Measurements from ENCODE around the gene CUX1.

DNA sequence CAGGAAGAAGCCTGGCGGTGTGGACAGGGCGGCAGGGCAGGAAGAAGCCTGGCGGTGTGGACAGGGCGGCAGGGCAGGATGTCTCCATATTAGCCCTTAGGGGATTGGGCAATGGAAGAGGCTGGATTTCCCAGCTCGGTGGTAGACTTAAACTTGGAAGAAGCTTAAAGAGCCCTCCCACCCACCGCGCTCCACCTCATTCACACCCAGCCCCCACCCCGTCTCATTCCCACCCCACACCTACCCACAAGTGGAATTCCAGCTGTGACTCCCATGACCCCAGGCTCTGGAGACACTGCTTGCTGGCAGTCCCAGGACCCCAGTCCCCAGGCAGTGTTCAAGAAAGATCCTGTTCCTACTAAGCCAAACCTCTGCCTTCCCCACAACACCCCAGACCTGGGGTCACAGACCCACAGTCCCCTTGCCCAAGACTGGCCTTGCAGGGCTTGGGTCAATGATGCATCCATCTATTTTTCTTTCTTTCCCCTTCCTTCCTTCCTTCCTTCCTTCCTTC is 504.8 kb downstream of the CUX1 start:
- no peak for TF ChIP-seq EZH2phosphoT487 (IDR thresholded peaks at IDR 0.05; ENCODE audit: low read length)
- TF ChIP-seq, protein P1, sequence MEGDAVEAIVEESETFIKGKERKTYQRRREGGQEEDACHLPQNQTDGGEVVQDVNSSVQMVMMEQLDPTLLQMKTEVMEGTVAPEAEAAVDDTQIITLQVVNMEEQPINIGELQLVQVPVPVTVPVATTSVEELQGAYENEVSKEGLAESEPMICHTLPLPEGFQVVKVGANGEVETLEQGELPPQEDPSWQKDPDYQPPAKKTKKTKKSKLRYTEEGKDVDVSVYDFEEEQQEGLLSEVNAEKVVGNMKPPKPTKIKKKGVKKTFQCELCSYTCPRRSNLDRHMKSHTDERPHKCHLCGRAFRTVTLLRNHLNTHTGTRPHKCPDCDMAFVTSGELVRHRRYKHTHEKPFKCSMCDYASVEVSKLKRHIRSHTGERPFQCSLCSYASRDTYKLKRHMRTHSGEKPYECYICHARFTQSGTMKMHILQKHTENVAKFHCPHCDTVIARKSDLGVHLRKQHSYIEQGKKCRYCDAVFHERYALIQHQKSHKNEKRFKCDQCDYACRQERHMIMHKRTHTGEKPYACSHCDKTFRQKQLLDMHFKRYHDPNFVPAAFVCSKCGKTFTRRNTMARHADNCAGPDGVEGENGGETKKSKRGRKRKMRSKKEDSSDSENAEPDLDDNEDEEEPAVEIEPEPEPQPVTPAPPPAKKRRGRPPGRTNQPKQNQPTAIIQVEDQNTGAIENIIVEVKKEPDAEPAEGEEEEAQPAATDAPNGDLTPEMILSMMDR (IDR thresholded peaks at IDR 0.05; ENCODE audit: low read length), result no peak
- TF ChIP-seq EZH2 (optimal IDR thresholded peaks at IDR 0.05; ENCODE audit: low read depth, low read length), result no peak

Measured in MM.1S (cell line).